HCT116 (cell line): Measurements from ENCODE around the gene MAGEB1. TPM values are rescaled to one million over a fixed set of nuclear protein-coding genes. Genes with fewer than 3 reads are reported as not detected.

Experiments
- ATAC-seq: fragments of 200-7000 bp; cut with Tn5 transposase; 2 replicates; pipeline ENCODE4 v1.9.1; 2020; ENCODE audit warnings: mild to moderate bottlenecking, moderate library complexity
- BruUV-seq: library from RNA; stranded (reverse); fragments of 400-500 nt; replicated peaks from 2 replicates; lab custom pipeline; 2021; lab: Mats Ljungman, UMichigan
- CTCF ChIA-PET: fragments of 300-600 bp; sonication (Branson Sonifier 250); formaldehyde crosslinking; loops from one replicate; lab custom pipeline; 2021; ENCODE audit warnings: antibody characterized with exemption; lab: Charles Lee
- POLR2A ChIA-PET: fragments of 300-600, 350-600 bp; sonication (Branson Sonifier 250); formaldehyde crosslinking; loops from one replicate; lab custom pipeline; 2021; ENCODE audit warnings: antibody characterized with exemption; lab: Charles Lee
- RAD21 ChIA-PET, 2 experiments: fragments of 300-600 bp; sonication (Branson Sonifier 250); formaldehyde crosslinking; loops; one replicate each; lab custom pipeline; 2023; ENCODE audit warnings: low total read pairs in 2 of 2; ENCODE audit not compliant: uncharacterized antibody in 2 of 2, unreplicated experiment in 2 of 2, low non-redundant PET in 1 of 2; lab: Charles Lee
- DNase-seq: peaks from one replicate; pipeline ENCODE4 v3.0.0-alpha.2; 2010; ENCODE audit warnings: low read depth, low spot score
- H2AFZ ChIP-seq: fragments of 200-600 bp; shearing (Covaris generic), sonication (generic); 2 replicates; pipeline ENCODE4 v1.6.1; 2017; ENCODE audit warnings: low read depth, mixed run types, mixed read lengths, antibody characterized with exemption, low read length; ENCODE audit not compliant: poor library complexity, severe bottlenecking
- H3K27ac ChIP-seq: 2 replicates; pipeline ENCODE4 v1.5.1; 2012; ENCODE audit warnings: low read depth, low read length
- H3K27me3 ChIP-seq: fragments of 200-600 bp; sonication (generic); 2 replicates; pipeline ENCODE4 v1.6.1; 2016; ENCODE audit warnings: mixed run types, low read length, mixed read lengths; ENCODE audit not compliant: insufficient read depth
- H3K36me3 ChIP-seq, 2 experiments: fragments of 200-500 bp in 1 of 2; fragments of 200-600 bp in 1 of 2; sonication (Bioruptor generic) in 1 of 2; sonication (generic) in 1 of 2; 2 replicates each; pipeline versions ENCODE4 v1.5.1 to v1.6.1; 2014 to 2016; ENCODE audit warnings: low read length in 2 of 2, inconsistent platforms in 1 of 2, mixed read lengths in 1 of 2, mixed run types in 1 of 2; ENCODE audit not compliant: insufficient read depth in 2 of 2, control insufficient read depth in 1 of 2
- H3K4me1 ChIP-seq, 2 experiments: fragments of 200-600 bp in 1 of 2; sonication (generic) in 1 of 2; 2 replicates each; pipeline versions ENCODE4 v1.5.1 to v1.6.1; 2012 to 2017; ENCODE audit warnings: low read length in 2 of 2, inconsistent platforms in 1 of 2, mild to moderate bottlenecking in 1 of 2, mixed read lengths in 1 of 2, mixed run types in 1 of 2, moderate library complexity in 1 of 2; ENCODE audit not compliant: insufficient read depth in 2 of 2, control insufficient read depth in 1 of 2
- H3K4me2 ChIP-seq: fragments of 200-600 bp; sonication (generic); 2 replicates; pipeline ENCODE4 v1.6.1; 2017; ENCODE audit warnings: mixed run types, low read length, mixed read lengths
- H3K4me3 ChIP-seq, 2 experiments: fragments of 200-600 bp in 1 of 2; sonication (generic) in 1 of 2; replicated peaks in 1 of 2; 2 replicates each; pipeline ENCODE4 v1.5.1; 2011 to 2016; ENCODE audit warnings: low read length in 2 of 2, control low read depth in 1 of 2, low read depth in 1 of 2, mild to moderate bottlenecking in 1 of 2, mixed read lengths in 1 of 2, mixed run types in 1 of 2
- H3K79me2 ChIP-seq: fragments of 200-600 bp; sonication (generic); 2 replicates; pipeline ENCODE4 v1.6.1; 2017; ENCODE audit warnings: mild to moderate bottlenecking, mixed run types, low read length, moderate library complexity, mixed read lengths; ENCODE audit not compliant: insufficient read depth
- H3K9ac ChIP-seq: fragments of 200-600 bp; sonication (generic); 2 replicates; pipeline ENCODE4 v1.6.1; 2016; ENCODE audit warnings: low read length, mixed read lengths
- H3K9me2 ChIP-seq: fragments of 200-600 bp; sonication (generic), shearing (Covaris generic); 2 replicates; pipeline ENCODE4 v1.6.1; 2017; ENCODE audit warnings: mixed run types, mild to moderate bottlenecking, moderate library complexity; ENCODE audit not compliant: insufficient read depth
- H3K9me3 ChIP-seq, 2 experiments: fragments of 200-500 bp in 1 of 2; fragments of 200-600 bp in 1 of 2; sonication (Bioruptor generic) in 1 of 2; sonication (generic) in 1 of 2; 2 replicates each; pipeline ENCODE4 v1.6.1; 2014 to 2017; ENCODE audit warnings: low read length in 2 of 2, mixed read lengths in 2 of 2, inconsistent platforms in 1 of 2, low read depth in 1 of 2, mild to moderate bottlenecking in 1 of 2, mixed run types in 1 of 2, moderate library complexity in 1 of 2; ENCODE audit not compliant: control insufficient read depth in 1 of 2, insufficient read depth in 1 of 2
- H4K20me1 ChIP-seq: fragments of 200-600 bp; sonication (generic), shearing (Covaris generic); 2 replicates; pipeline ENCODE4 v1.6.1; 2017; ENCODE audit warnings: mixed run types, mild to moderate bottlenecking, moderate library complexity; ENCODE audit not compliant: insufficient read depth
- CTCF ChIP-seq, 3 experiments: fragments of 200-600 bp in 1 of 3; sonication (generic) in 1 of 3; IDR thresholded peaks in 2 of 3; conservative IDR thresholded peaks in 1 of 3; 2 replicates each; pipeline ENCODE4 v1.5.1; 2012 to 2017; ENCODE audit warnings: low read depth in 2 of 3, low read length in 2 of 3, antibody characterized with exemption in 1 of 3, borderline replicate concordance in 1 of 3, control low read depth in 1 of 3, mild to moderate bottlenecking in 1 of 3, mixed read lengths in 1 of 3, mixed run types in 1 of 3, moderate library complexity in 1 of 3; ENCODE audit not compliant: insufficient read depth in 1 of 3
- ELF1 ChIP-seq: IDR thresholded peaks from 2 replicates; pipeline ENCODE4 v1.6.1; 2012; ENCODE audit warnings: low read depth, borderline replicate concordance
- EZH2phosphoT487 ChIP-seq: fragments of 200-600 bp; IDR thresholded peaks from 2 replicates; pipeline ENCODE4 v1.6.1; 2018; ENCODE audit warnings: antibody characterized with exemption, borderline replicate concordance
- FOSL1 ChIP-seq: IDR thresholded peaks from 2 replicates; pipeline ENCODE4 v1.6.1; 2012; ENCODE audit warnings: low read depth
- JUND ChIP-seq: IDR thresholded peaks from 2 replicates; pipeline ENCODE4 v1.6.1; 2012
- POLR2AphosphoS5 ChIP-seq: IDR thresholded peaks from 2 replicates; pipeline ENCODE4 v1.6.1; 2011; ENCODE audit warnings: mild to moderate bottlenecking, low read depth, low read length, moderate library complexity
- TCF7L2 ChIP-seq: IDR thresholded peaks from 2 replicates; pipeline ENCODE4 v1.7.0; 2011; ENCODE audit warnings: borderline replicate concordance, inconsistent platforms; ENCODE audit not compliant: insufficient read depth, insufficient read length; ENCODE audit errors: extremely low read depth
- ZNF274 ChIP-seq: fragments of 200-500 bp; sonication (Bioruptor generic); IDR thresholded peaks from 2 replicates; pipeline ENCODE4 v1.6.1; 2014; ENCODE audit warnings: mild to moderate bottlenecking, low read depth, low read length, inconsistent platforms
- intact Hi-C: fragments of 100-400 bp; cut with micrococcal nuclease; formaldehyde crosslinking; loops from 2 replicates; pipeline ENCODE4 v1.10.0; 2022
- total RNA-seq: library from RNA; stranded (reverse); gene quantifications from one replicate; pipeline ENCODE4 v1.2.1, GENCODE V29; 2021; ENCODE audit not compliant: unreplicated experiment
- TF ChIP-seq, protein P1 (sequence below): IDR thresholded peaks from 2 replicates; pipeline ENCODE4 v1.6.1; 2011; ENCODE audit warnings: mild to moderate bottlenecking, low read length, moderate library complexity; ENCODE audit not compliant: insufficient replicate concordance; ENCODE audit errors: extremely low read depth
- TF ChIP-seq, protein P2 (sequence below): IDR thresholded peaks from 2 replicates; pipeline ENCODE4 v1.6.1; 2012; ENCODE audit warnings: low read depth

The MAGEB1 gene
- total RNA-seq, 1 experiment from 2014 or later = 0.69 TPM

GRCh38 chrX:30215357-30215843, 31.5 kb upstream of the MAGEB1 start, which contains the start of gene MAGEB2:
Gene MAGEB2 (plus strand): TSS chrX:30215563. CDS start chrX:30218581, 3,018 bp downstream.
- ATAC-seq (peak; percentile 94), DNase-seq (peak; percentile 77)
- H3K9me2 ChIP-seq = no peaks in the 10 kb centered on the region; the same call in 1 of the 2 replicates
- BruUV-seq = no TSS peak
- H2AFZ ChIP-seq = no peak within 1 kb of the TSS
- TF ChIP-seq, protein P1, sequence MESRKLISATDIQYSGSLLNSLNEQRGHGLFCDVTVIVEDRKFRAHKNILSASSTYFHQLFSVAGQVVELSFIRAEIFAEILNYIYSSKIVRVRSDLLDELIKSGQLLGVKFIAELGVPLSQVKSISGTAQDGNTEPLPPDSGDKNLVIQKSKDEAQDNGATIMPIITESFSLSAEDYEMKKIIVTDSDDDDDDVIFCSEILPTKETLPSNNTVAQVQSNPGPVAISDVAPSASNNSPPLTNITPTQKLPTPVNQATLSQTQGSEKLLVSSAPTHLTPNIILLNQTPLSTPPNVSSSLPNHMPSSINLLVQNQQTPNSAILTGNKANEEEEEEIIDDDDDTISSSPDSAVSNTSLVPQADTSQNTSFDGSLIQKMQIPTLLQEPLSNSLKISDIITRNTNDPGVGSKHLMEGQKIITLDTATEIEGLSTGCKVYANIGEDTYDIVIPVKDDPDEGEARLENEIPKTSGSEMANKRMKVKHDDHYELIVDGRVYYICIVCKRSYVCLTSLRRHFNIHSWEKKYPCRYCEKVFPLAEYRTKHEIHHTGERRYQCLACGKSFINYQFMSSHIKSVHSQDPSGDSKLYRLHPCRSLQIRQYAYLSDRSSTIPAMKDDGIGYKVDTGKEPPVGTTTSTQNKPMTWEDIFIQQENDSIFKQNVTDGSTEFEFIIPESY = no peak
- TF ChIP-seq FOSL1 (peak; percentile 66), ZNF274 (no peak), TCF7L2 (no peak), JUND (peak; percentile 65), CTCF (IDR thresholded peaks at IDR 0.05 in 2 of 3, conservative IDR thresholded peaks at IDR 0.05 in 1 of 3; ENCODE audit: borderline replicate concordance in 1 of 3, insufficient read depth in 1 of 3, low read depth in 2 of 3, low read length in 2 of 3) (peak; percentile 26 to 63 (median 58); a peak in 5 of 6 replicates), EZH2phosphoT487 (no peak), POLR2AphosphoS5 (peak; percentile 79), ELF1 (peak; percentile 42)
- TF ChIP-seq, protein P2, sequence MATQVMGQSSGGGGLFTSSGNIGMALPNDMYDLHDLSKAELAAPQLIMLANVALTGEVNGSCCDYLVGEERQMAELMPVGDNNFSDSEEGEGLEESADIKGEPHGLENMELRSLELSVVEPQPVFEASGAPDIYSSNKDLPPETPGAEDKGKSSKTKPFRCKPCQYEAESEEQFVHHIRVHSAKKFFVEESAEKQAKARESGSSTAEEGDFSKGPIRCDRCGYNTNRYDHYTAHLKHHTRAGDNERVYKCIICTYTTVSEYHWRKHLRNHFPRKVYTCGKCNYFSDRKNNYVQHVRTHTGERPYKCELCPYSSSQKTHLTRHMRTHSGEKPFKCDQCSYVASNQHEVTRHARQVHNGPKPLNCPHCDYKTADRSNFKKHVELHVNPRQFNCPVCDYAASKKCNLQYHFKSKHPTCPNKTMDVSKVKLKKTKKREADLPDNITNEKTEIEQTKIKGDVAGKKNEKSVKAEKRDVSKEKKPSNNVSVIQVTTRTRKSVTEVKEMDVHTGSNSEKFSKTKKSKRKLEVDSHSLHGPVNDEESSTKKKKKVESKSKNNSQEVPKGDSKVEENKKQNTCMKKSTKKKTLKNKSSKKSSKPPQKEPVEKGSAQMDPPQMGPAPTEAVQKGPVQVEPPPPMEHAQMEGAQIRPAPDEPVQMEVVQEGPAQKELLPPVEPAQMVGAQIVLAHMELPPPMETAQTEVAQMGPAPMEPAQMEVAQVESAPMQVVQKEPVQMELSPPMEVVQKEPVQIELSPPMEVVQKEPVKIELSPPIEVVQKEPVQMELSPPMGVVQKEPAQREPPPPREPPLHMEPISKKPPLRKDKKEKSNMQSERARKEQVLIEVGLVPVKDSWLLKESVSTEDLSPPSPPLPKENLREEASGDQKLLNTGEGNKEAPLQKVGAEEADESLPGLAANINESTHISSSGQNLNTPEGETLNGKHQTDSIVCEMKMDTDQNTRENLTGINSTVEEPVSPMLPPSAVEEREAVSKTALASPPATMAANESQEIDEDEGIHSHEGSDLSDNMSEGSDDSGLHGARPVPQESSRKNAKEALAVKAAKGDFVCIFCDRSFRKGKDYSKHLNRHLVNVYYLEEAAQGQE = no peak
- RAD21 ChIA-PET = no interaction called here
- peaks cover 0 to 3% of the 10 kb centered on the region in 2 experiments; a peak in 2 of 4 replicates for H3K36me3 ChIP-seq
- peak within 1 kb of the TSS; percentile 81 to 83 for H3K4me3 ChIP-seq
- CTCF ChIA-PET = no interaction called here
- no peaks in the 10 kb centered on the region for H3K9me3 ChIP-seq
- peaks cover 0 to 8% of the 10 kb centered on the region in 2 experiments; a peak in 2 of 4 replicates for H3K4me1 ChIP-seq
- H3K4me2 ChIP-seq = peak within 1 kb of the TSS; percentile 77
- peak within 1 kb of the TSS; percentile 50 for H3K27ac ChIP-seq
- intact Hi-C loops = no loop called here
- no peaks in the 10 kb centered on the region for H3K27me3 ChIP-seq
- peaks cover 44% of the 10 kb centered on the region for H3K79me2 ChIP-seq
- peak within 1 kb of the TSS; percentile 79 for H3K9ac ChIP-seq
- H4K20me1 ChIP-seq = no peaks in the 10 kb centered on the region
- POLR2A ChIA-PET = no interaction called here
